HepG2 (cell line): Measurements from ENCODE around the gene TTC31. TPM values are rescaled to one million over a fixed set of nuclear protein-coding genes. Genes with fewer than 3 reads are reported as not detected.

Experiments used
- ATF1 ChIP-seq: IDR thresholded peaks from 2 replicates; pipeline ENCODE4 v1.6.1; 2016; ENCODE audit warnings: mild to moderate bottlenecking, control low read depth
- ATF7-NPFF ChIP-seq: sonication (generic); formaldehyde crosslinking; IDR thresholded peaks from 2 replicates; pipeline ENCODE4 v1.8.1; 2023; ENCODE audit warnings: mild to moderate bottlenecking, low read depth, missing genetic modification reagents, moderate library complexity
- CCDC6 ChIP-seq: sonication (generic); formaldehyde crosslinking; IDR thresholded peaks from 2 replicates; pipeline ENCODE4 v1.8.1; 2022; ENCODE audit warnings: mild to moderate bottlenecking, missing genetic modification reagents, moderate library complexity
- FOXJ3 ChIP-seq: sonication (generic); formaldehyde crosslinking; IDR thresholded peaks from 2 replicates; pipeline ENCODE4 v1.4.0; 2020; ENCODE audit warnings: missing genetic modification reagents, mild to moderate bottlenecking, borderline replicate concordance
- GATAD1 ChIP-seq: IDR thresholded peaks from 2 replicates; pipeline ENCODE4 v1.6.1; 2016; ENCODE audit warnings: missing genetic modification reagents, missing compliant biosample characterization
- KDM5B ChIP-seq: sonication (generic); formaldehyde crosslinking; IDR thresholded peaks from 2 replicates; pipeline ENCODE4 v1.4.0; 2020; ENCODE audit warnings: missing genetic modification reagents, mild to moderate bottlenecking, borderline replicate concordance
- PAF1 ChIP-seq: IDR thresholded peaks from 2 replicates; pipeline ENCODE4 v1.6.1; 2016; ENCODE audit warnings: missing genetic modification reagents, missing compliant biosample characterization
- SRF ChIP-seq: IDR thresholded peaks from 2 replicates; pipeline ENCODE4 v1.6.1; 2011; ENCODE audit warnings: mild to moderate bottlenecking, low read depth, low read length, moderate library complexity
- TRIM24 ChIP-seq: sonication (generic); formaldehyde crosslinking; IDR thresholded peaks from 2 replicates; pipeline ENCODE4 v1.8.0; 2022; ENCODE audit warnings: mild to moderate bottlenecking, missing genetic modification reagents
- YY1 ChIP-seq: IDR thresholded peaks from 2 replicates; pipeline ENCODE4 v1.6.1; 2011; ENCODE audit warnings: low read length, low read depth, moderate library complexity, mild to moderate bottlenecking; ENCODE audit not compliant: insufficient read depth, insufficient replicate concordance
- ZBTB42 ChIP-seq: sonication (generic); formaldehyde crosslinking; IDR thresholded peaks from 2 replicates; pipeline ENCODE4 v1.5.0; 2020; ENCODE audit warnings: mild to moderate bottlenecking, missing genetic modification reagents
- ZNF160 ChIP-seq: sonication (generic); formaldehyde crosslinking; IDR thresholded peaks from 2 replicates; pipeline ENCODE4 v1.8.0; 2022; ENCODE audit warnings: mild to moderate bottlenecking, inconsistent platforms, missing genetic modification reagents
- ZNF343 ChIP-seq: sonication (generic); formaldehyde crosslinking; IDR thresholded peaks from 2 replicates; pipeline ENCODE4 v1.4.0; 2020; ENCODE audit warnings: mild to moderate bottlenecking, missing genetic modification reagents
- ZNF772 ChIP-seq: sonication (generic); formaldehyde crosslinking; IDR thresholded peaks from 2 replicates; pipeline ENCODE4 v1.5.0; 2020; ENCODE audit warnings: mild to moderate bottlenecking, missing genetic modification reagents
- polyA plus RNA-seq, 8 experiments: library from polyadenylated mRNA; depleted of rRNA in 3 of 8; stranded (reverse) in 7 of 8; unstranded in 1 of 8; fragments of >200 nt; fragmentation: Illumina TruSeq in 4 of 8; extraction: Trizol in 4 of 8; gene quantifications; 2 replicates each; pipeline versions ENCODE4 v1.2.1 to v1.2.3, GENCODE V29; 2011 to 2016; ENCODE audit warnings: low read depth in 4 of 8, missing spikeins in 1 of 8, mixed read lengths in 1 of 8; ENCODE audit not compliant: insufficient read depth in 1 of 8
- total RNA-seq, 5 experiments: library from RNA; depleted of rRNA; stranded (reverse); fragments of >200 nt; fragmentation: Illumina TruSeq; extraction: Trizol; gene quantifications; 2 replicates each; pipeline ENCODE4 v1.2.3, GENCODE V29; 2016; ENCODE audit warnings: low read depth in 1 of 5
- TF ChIP-seq, protein P1 (sequence below): sonication (generic); formaldehyde crosslinking; IDR thresholded peaks from 2 replicates; pipeline ENCODE4 v1.5.0; 2020; ENCODE audit warnings: mild to moderate bottlenecking, missing genetic modification reagents, borderline replicate concordance
- TF ChIP-seq, protein P2 (sequence below): sonication (generic); formaldehyde crosslinking; IDR thresholded peaks from 2 replicates; pipeline ENCODE4 v1.5.1; 2020; ENCODE audit warnings: mild to moderate bottlenecking, missing genetic modification reagents, moderate library complexity
- TF ChIP-seq, protein P3 (sequence below): sonication (generic); formaldehyde crosslinking; IDR thresholded peaks from 2 replicates; pipeline ENCODE4 v1.4.0; 2020; ENCODE audit warnings: mild to moderate bottlenecking, low read depth, missing genetic modification reagents
- TF ChIP-seq, protein P4 (sequence below): sonication (generic); formaldehyde crosslinking; conservative IDR thresholded peaks from 2 replicates; pipeline ENCODE4 v1.8.1; 2023; ENCODE audit warnings: missing genetic modification reagents
- TF ChIP-seq, protein P5 (sequence below): IDR thresholded peaks from 2 replicates; pipeline ENCODE4 v1.6.1; 2016; ENCODE audit warnings: control low read depth

The TTC31 gene
- total and polyA plus RNA-seq, 2 of the 13 experiments (the other 11 are each of a cell fraction or from before 2014, with no cell fraction given), result 28.3 to 39.5 TPM

DNA sequence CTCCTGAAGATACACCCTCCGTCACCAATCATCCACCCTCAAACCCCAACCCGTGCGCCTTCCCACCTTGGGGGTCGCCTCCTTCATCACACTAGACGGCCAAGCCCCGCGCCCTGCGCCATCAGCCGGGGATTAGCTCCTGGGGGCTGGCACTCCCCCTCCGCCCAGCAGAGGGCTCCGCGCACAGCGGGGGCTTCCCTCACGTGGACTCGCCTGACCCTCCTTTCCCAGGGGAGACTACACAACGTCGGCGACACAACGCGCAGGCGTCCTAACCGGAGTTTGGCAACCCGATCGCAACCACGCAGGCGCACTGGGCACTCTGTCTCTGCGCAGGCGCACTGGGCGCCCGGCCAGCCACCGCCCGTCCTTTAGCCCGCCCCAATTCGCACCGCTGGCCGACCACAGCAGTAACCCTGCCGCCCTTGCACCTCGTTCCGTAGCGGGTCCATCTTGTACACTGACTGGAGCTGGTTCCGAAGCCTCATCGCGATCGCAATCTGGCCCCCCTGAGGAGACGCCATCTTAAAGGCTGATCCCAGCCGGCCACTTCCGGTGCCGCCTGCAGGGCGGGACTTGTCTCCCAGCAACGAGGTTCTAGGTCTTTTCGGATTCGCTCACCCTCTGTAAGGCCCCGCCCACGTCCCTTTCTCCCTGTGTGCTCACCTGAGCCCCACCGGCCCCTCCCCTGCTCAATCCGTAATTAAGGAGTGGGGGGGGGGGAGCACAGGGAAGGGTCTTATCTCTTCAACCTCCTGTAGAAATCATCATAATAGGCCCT is 24.5 kb downstream of the TTC31 start, which contains the start of gene PCGF1 (continued):
- TF ChIP-seq ATF7-NPFF (CRISPR knock-in tag) (peak; percentile 91), ZNF160 (CRISPR knock-in tag) (peak; percentile 65; the same call in 1 of the 2 replicates), GATAD1 (peak; percentile 93), TRIM24 (CRISPR knock-in tag) (no peak), FOXJ3 (CRISPR knock-in tag) (0 out of 2 replicates have a peak, but pooled peaks have one; percentile 47), PAF1 (no peak), ZNF343 (peak; percentile 69; the same call in 1 of the 2 replicates), ATF1 (CRISPR knock-in tag) (no peak), KDM5B (CRISPR knock-in tag) (peak; percentile 77; the same call in 1 of the 2 replicates), YY1 (peak; percentile 97), SRF (peak; percentile 38; the same call in 1 of the 2 replicates), ZBTB42 (CRISPR knock-in tag) (peak; percentile 84; the same call in 1 of the 2 replicates), ZNF772 (CRISPR knock-in tag) (peak; percentile 96), CCDC6 (no peak; the same call in 1 of the 2 replicates)
- TF ChIP-seq, protein P1, sequence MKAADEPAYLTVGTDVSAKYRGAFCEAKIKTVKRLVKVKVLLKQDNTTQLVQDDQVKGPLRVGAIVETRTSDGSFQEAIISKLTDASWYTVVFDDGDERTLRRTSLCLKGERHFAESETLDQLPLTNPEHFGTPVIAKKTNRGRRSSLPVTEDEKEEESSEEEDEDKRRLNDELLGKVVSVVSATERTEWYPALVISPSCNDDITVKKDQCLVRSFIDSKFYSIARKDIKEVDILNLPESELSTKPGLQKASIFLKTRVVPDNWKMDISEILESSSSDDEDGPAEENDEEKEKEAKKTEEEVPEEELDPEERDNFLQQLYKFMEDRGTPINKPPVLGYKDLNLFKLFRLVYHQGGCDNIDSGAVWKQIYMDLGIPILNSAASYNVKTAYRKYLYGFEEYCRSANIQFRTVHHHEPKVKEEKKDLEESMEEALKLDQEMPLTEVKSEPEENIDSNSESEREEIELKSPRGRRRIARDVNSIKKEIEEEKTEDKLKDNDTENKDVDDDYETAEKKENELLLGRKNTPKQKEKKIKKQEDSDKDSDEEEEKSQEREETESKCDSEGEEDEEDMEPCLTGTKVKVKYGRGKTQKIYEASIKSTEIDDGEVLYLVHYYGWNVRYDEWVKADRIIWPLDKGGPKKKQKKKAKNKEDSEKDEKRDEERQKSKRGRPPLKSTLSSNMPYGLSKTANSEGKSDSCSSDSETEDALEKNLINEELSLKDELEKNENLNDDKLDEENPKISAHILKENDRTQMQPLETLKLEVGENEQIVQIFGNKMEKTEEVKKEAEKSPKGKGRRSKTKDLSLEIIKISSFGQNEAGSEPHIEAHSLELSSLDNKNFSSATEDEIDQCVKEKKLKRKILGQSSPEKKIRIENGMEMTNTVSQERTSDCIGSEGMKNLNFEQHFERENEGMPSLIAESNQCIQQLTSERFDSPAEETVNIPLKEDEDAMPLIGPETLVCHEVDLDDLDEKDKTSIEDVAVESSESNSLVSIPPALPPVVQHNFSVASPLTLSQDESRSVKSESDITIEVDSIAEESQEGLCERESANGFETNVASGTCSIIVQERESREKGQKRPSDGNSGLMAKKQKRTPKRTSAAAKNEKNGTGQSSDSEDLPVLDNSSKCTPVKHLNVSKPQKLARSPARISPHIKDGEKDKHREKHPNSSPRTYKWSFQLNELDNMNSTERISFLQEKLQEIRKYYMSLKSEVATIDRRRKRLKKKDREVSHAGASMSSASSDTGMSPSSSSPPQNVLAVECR (CRISPR knock-in tag), result peak; percentile 91
- TF ChIP-seq, protein P2, sequence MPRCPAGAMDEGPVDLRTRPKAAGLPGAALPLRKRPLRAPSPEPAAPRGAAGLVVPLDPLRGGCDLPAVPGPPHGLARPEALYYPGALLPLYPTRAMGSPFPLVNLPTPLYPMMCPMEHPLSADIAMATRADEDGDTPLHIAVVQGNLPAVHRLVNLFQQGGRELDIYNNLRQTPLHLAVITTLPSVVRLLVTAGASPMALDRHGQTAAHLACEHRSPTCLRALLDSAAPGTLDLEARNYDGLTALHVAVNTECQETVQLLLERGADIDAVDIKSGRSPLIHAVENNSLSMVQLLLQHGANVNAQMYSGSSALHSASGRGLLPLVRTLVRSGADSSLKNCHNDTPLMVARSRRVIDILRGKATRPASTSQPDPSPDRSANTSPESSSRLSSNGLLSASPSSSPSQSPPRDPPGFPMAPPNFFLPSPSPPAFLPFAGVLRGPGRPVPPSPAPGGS, result peak; percentile 89
- TF ChIP-seq, protein P3, sequence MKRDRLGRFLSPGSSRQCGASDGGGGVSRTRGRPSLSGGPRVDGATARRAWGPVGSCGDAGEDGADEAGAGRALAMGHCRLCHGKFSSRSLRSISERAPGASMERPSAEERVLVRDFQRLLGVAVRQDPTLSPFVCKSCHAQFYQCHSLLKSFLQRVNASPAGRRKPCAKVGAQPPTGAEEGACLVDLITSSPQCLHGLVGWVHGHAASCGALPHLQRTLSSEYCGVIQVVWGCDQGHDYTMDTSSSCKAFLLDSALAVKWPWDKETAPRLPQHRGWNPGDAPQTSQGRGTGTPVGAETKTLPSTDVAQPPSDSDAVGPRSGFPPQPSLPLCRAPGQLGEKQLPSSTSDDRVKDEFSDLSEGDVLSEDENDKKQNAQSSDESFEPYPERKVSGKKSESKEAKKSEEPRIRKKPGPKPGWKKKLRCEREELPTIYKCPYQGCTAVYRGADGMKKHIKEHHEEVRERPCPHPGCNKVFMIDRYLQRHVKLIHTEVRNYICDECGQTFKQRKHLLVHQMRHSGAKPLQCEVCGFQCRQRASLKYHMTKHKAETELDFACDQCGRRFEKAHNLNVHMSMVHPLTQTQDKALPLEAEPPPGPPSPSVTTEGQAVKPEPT (CRISPR knock-in tag), result peak; percentile 72; the same call in 1 of the 2 replicates
- TF ChIP-seq, protein P4, sequence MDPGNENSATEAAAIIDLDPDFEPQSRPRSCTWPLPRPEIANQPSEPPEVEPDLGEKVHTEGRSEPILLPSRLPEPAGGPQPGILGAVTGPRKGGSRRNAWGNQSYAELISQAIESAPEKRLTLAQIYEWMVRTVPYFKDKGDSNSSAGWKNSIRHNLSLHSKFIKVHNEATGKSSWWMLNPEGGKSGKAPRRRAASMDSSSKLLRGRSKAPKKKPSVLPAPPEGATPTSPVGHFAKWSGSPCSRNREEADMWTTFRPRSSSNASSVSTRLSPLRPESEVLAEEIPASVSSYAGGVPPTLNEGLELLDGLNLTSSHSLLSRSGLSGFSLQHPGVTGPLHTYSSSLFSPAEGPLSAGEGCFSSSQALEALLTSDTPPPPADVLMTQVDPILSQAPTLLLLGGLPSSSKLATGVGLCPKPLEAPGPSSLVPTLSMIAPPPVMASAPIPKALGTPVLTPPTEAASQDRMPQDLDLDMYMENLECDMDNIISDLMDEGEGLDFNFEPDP (CRISPR knock-in tag), result no peak
- TF ChIP-seq, protein P5, sequence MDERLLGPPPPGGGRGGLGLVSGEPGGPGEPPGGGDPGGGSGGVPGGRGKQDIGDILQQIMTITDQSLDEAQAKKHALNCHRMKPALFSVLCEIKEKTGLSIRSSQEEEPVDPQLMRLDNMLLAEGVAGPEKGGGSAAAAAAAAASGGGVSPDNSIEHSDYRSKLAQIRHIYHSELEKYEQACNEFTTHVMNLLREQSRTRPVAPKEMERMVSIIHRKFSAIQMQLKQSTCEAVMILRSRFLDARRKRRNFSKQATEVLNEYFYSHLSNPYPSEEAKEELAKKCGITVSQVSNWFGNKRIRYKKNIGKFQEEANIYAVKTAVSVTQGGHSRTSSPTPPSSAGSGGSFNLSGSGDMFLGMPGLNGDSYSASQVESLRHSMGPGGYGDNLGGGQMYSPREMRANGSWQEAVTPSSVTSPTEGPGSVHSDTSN, result no peak; the same call in 1 of the 2 replicates
